Breast epithelium (tissue), 4 donors: ENCODE results near the gene CR1L. TPM values are rescaled to one million over a fixed set of nuclear protein-coding genes. Genes with fewer than 3 reads are reported as not detected.
A peak's percentile ranks its signal among the peaks of the same experiment; 100 is the strongest.
"Not testable (repeated sequence)": the region's sequence is repeated elsewhere in the genome, so short reads cannot be mapped to it uniquely, and the experiment has no call there.

Experiments used
- DNase-seq, 2 donors: peaks; one replicate each; pipeline ENCODE4 v3.0.0-alpha.2; 2019; ENCODE audit warnings: low spot score in 2 of 2
- H3K27ac ChIP-seq, 2 donors: fragments of 200-600 bp; sonication (generic) in 1 of 2; one replicate each; pipeline ENCODE4 v1.5.1; 2016 to 2019; ENCODE audit warnings: mild to moderate bottlenecking in 1 of 2
- H3K27me3 ChIP-seq, 2 donors: fragments of 200-600 bp; sonication (generic) in 1 of 2; one replicate each; pipeline versions ENCODE4 v1.5.1 to v1.6.0; 2017 to 2019; ENCODE audit warnings: control low read depth in 1 of 2, mild to moderate bottlenecking in 1 of 2
- H3K36me3 ChIP-seq: fragments of 200-600 bp; one replicate; pipeline ENCODE4 v1.5.1; 2019
- H3K4me1 ChIP-seq, 2 donors: fragments of 200-600 bp; sonication (generic); one replicate each; pipeline ENCODE4 v1.5.1; 2016 to 2019; ENCODE audit warnings: control low read depth in 1 of 2
- H3K4me3 ChIP-seq, 3 donors: fragments of 200-600 bp; sonication (generic); 1 replicate in 2 of 3; 2 replicates in 1 of 3; pipeline ENCODE4 v1.5.1; 2016 to 2019; ENCODE audit warnings: mild to moderate bottlenecking in 3 of 3, moderate library complexity in 2 of 3
- H3K9me3 ChIP-seq, 2 donors: fragments of 200-600 bp; sonication (generic) in 1 of 2; one replicate each; pipeline ENCODE4 v1.5.1; 2016 to 2019; ENCODE audit warnings: control low read depth in 1 of 2
- CTCF ChIP-seq, 3 donors: fragments of 450-650 bp; IDR thresholded peaks; one replicate each; pipeline ENCODE4 v1.5.1; 2016 to 2017; ENCODE audit warnings: antibody characterized with exemption in 3 of 3, mild to moderate bottlenecking in 3 of 3, moderate library complexity in 3 of 3
- POLR2A ChIP-seq: fragments of 450-650 bp; IDR thresholded peaks from one replicate; pipeline ENCODE4 v1.6.1; 2016; ENCODE audit warnings: antibody characterized with exemption, mild to moderate bottlenecking, moderate library complexity
- POLR2AphosphoS5 ChIP-seq, 3 donors: sonication (generic); formaldehyde crosslinking; IDR thresholded peaks; one replicate each; pipeline ENCODE4 v1.6.1; 2017; ENCODE audit warnings: antibody characterized with exemption in 3 of 3
- intact Hi-C: fragments of 100-400 bp; cut with DNase I; formaldehyde crosslinking; loops from one replicate; pipeline ENCODE4 v1.15.1; 2023; ENCODE audit warnings: low total_unique reads
- total RNA-seq, 3 donors: library from RNA; depleted of rRNA; stranded (reverse); fragments of >200 nt; gene quantifications; one replicate each; pipeline ENCODE4 v1.1.0, GENCODE V29; 2016

The CR1L gene
- total RNA-seq, 3 donors from 2014 or later, result not detected

GRCh38 chr1:207695891-207696290, 51.0 kb downstream of the CR1L start:
- Histone ChIP-seq H3K4me3 (no peak overlapping the region), H3K9me3 (no peaks in the 10 kb centered on the region), H3K27me3 (no peaks in the 10 kb centered on the region), H3K36me3 (no peaks in the 10 kb centered on the region), H3K4me1 (no peaks in the 10 kb centered on the region), H3K27ac (no peak overlapping the region)
- no peak for DNase-seq
- TF ChIP-seq POLR2AphosphoS5 (IDR thresholded peaks at IDR 0.05), result no peak
- no peak for TF ChIP-seq POLR2A
- no peak for TF ChIP-seq CTCF (IDR thresholded peaks at IDR 0.05)
- intact Hi-C loops, result no loop called here

DNA sequence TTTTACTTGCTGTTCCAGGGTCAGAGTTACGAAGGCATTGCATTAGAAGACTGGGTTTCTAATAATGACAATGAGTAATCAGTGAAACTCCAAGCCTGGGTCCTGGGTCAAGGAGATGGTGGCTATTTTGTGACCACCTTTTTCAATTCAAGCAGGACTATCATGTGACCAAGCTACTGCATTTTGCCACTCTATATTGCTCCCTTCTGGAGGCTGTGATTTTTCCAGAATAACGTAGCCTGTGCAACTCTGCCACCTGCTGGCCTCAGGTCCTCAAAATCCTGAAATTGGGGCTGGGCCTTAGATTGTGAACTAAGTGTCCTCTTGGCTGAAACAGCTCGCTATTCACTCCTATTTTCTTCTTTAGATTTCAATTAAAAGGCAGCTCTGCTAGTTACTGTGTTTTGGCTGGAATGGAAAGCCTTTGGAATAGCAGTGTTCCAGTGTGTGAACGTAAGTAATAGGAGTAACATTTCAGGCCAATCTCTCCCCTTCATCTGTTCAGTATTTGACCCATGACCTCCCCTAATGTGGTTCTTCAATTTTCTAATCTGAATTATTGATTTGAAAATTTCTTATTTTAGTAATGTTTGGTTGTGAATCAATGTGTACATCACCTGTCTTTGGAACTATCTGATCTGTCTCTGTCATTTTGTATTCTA, 54.0 kb downstream of the CR1L start:
- H3K27ac ChIP-seq, result no peak overlapping the region
- TF ChIP-seq CTCF (IDR thresholded peaks at IDR 0.05) (peak in 2 of 3 donors; percentile 49 to 52), POLR2AphosphoS5 (IDR thresholded peaks at IDR 0.05) (no peak)
- H3K9me3 ChIP-seq, result no peaks in the 10 kb centered on the region
- H3K4me3 ChIP-seq, result no peak overlapping the region
- intact Hi-C loops, result no loop called here
- H3K36me3 ChIP-seq, result no peaks in the 10 kb centered on the region
- no peaks in the 10 kb centered on the region for H3K4me1 ChIP-seq
- no peaks in the 10 kb centered on the region for H3K27me3 ChIP-seq
- peak in 1 of 2 donors; percentile 62 for DNase-seq

DNA sequence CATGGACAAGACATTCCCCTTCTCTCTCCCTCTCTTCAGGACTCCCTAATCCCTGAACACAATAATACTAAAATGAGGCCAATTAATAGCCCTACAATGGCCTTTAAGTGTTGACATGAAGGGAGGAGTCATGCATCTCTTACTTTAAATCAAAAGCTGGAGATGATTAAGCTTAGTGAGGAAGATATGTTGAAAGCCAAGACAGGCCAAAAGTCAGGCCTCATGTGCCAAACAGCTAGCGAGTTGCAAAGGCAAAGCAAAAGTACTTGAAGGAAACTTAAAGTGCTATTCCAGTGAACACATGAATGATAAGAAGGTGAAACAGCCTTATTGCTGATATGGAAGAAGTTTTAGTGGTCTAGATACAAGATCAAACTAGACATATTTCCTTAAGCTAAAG, 57.4 kb downstream of the CR1L start:
- TF ChIP-seq POLR2A (no peak), CTCF (IDR thresholded peaks at IDR 0.05) (no peak), POLR2AphosphoS5 (IDR thresholded peaks at IDR 0.05) (no peak)

GRCh38 chr1:207703712-207704111, 58.8 kb downstream of the CR1L start:
- H3K4me1 ChIP-seq, result no peaks in the 10 kb centered on the region
- no peak overlapping the region for H3K4me3 ChIP-seq
- no peak overlapping the region for H3K27ac ChIP-seq
- no peaks in the 10 kb centered on the region for H3K27me3 ChIP-seq
- DNase-seq, result no peak
- intact Hi-C loops, result no loop called here
- H3K9me3 ChIP-seq, result no peaks in the 10 kb centered on the region
- H3K36me3 ChIP-seq, result no peaks in the 10 kb centered on the region
- TF ChIP-seq POLR2A (no peak), POLR2AphosphoS5 (IDR thresholded peaks at IDR 0.05) (no peak), CTCF (IDR thresholded peaks at IDR 0.05) (no peak)

More for the DNA sequence above, 57.4 kb downstream of the CR1L start:
- Histone ChIP-seq H3K27ac (no peak overlapping the region), H3K9me3 (no peaks in the 10 kb centered on the region), H3K4me1 (no peaks in the 10 kb centered on the region), H3K36me3 (no peaks in the 10 kb centered on the region), H3K4me3 (no peak overlapping the region), H3K27me3 (no peaks in the 10 kb centered on the region)
- no peak for DNase-seq
- intact Hi-C loops, result no loop called here

DNA sequence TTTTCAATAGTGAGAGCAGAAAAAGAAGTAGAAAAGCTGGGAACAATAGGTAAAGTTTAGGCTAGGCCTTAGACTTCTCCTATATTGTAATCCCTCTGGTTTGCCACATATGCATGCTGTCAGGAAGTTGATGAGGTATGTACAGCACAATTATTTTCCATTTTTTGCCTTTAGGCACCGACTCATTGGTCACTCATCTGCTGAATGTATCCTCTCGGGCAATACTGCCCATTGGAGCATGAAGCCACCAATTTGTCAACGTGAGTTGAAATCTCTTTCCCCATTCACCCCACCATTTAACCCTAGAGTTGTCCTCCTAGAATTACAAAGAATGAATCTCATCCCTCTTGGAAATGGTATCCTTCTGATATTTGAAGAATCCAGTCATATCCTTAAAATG, 63.1 kb downstream of the CR1L start:
- intact Hi-C loops, DNase-seq, H3K4me1 ChIP-seq, H3K27me3 ChIP-seq, H3K27ac ChIP-seq, H3K9me3 ChIP-seq, H3K36me3 ChIP-seq, H3K4me3 ChIP-seq: not testable (repeated sequence)

DNA sequence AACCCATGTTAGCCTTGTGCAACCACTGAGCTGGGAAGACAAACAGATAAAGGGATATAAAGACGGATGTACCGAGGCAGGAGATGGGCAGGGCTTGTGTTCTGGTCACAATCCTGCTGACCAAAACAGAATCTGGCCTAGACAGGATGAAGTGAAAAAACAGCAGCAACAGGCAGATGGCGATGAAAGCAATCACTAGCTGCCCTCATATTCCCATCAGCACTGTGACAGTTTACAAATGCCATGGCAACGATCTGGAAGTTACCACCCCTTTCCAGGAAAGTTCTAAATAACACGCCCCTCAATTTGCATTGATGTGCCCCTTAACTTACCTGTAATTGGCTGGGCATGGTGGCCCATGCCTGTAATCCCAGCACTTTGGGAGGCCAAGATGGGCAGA, 66.4 kb downstream of the CR1L start:
- no peaks in the 10 kb centered on the region for H3K27me3 ChIP-seq
- no peaks in the 10 kb centered on the region for H3K4me1 ChIP-seq
- H3K4me3 ChIP-seq, result no peak overlapping the region
- H3K27ac ChIP-seq, result no peak overlapping the region
- no peaks in the 10 kb centered on the region for H3K9me3 ChIP-seq
- TF ChIP-seq POLR2AphosphoS5 (IDR thresholded peaks at IDR 0.05) (no peak), POLR2A (no peak), CTCF (IDR thresholded peaks at IDR 0.05) (no peak)
- intact Hi-C loops, result no loop called here
- DNase-seq, result no peak
- no peaks in the 10 kb centered on the region for H3K36me3 ChIP-seq

DNA sequence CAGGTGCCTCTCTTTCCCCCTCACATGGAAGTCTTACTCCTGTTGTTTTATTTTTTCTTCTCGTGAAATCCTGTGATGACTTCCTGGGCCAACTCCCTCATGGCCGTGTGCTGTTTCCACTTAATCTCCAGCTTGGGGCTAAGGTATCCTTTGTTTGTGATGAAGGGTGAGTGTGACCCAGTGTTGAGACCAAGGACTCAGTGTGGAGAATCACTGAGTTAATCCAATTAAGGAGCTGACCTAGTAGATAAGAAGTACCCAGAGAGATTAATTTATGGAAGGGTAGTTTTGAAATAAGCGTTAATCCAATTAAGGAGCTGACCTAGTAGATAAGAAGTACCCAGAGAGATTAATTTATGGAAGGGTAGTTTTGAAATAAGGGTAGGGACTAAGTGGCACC, 67.8 kb downstream of the CR1L start:
- H3K4me1 ChIP-seq, H3K27ac ChIP-seq, H3K27me3 ChIP-seq, H3K4me3 ChIP-seq, intact Hi-C loops, H3K36me3 ChIP-seq, DNase-seq, H3K9me3 ChIP-seq: not testable (repeated sequence)
